ENCODE data around the gene BMP5.

The BMP5 gene

GRCh38 chr6:55705451-55706440, 169.6 kb downstream of the BMP5 start:
- TF ChIP-seq RAD21 (IDR thresholded peaks at IDR 0.05; ENCODE audit: low read depth), result no peak
- no peak for TF ChIP-seq YY1 (IDR thresholded peaks at IDR 0.05; ENCODE audit: low read depth)
- TF ChIP-seq CEBPB (IDR thresholded peaks at IDR 0.05), result no peak
- TF ChIP-seq EGR1 (IDR thresholded peaks at IDR 0.05), result no peak
- no peak for TF ChIP-seq FOXM1 (IDR thresholded peaks at IDR 0.05; ENCODE audit: borderline replicate concordance, low read depth)
- TF ChIP-seq TCF12 (IDR thresholded peaks at IDR 0.05; ENCODE audit: low read depth), result no peak

GRCh38 chr6:55704421-55704820, 171.0 kb downstream of the BMP5 start:
- no peak for TF ChIP-seq REST (IDR thresholded peaks at IDR 0.05; ENCODE audit: low read depth)
- TF ChIP-seq TEAD4 (IDR thresholded peaks at IDR 0.05), result no peak
- TF ChIP-seq MAX (IDR thresholded peaks at IDR 0.05), result no peak
